HG03442 (cell line): ENCODE data around the gene SART1.
"Not testable (repeated sequence)": the region's sequence is repeated elsewhere in the genome, so short reads cannot be mapped to it uniquely, and the experiment has no call there.

Source experiments
- ATAC-seq: cut with Tn5 transposase; IDR thresholded peaks from one replicate; pipeline ENCODE4 v1.9.1; 2021; ENCODE audit warnings: mild to moderate bottlenecking, moderate library complexity; ENCODE audit not compliant: unreplicated experiment

SART1 gene

GRCh38 chr11:65931773-65932557, 29.6 kb upstream of the SART1 start:
- no peak for ATAC-seq

- ATAC-seq, result no peak
Observed at GRCh38 chr11:65932558-65932919, 29.0 kb upstream of the SART1 start.

GRCh38 chr11:65934014-65934413, 27.5 kb upstream of the SART1 start:
- ATAC-seq, result no peak

GRCh38 chr11:65937766-65938165, 23.8 kb upstream of the SART1 start:
- no peak for ATAC-seq

GRCh38 chr11:65941720-65942310, 19.7 kb upstream of the SART1 start:
- no peak for ATAC-seq

- ATAC-seq, result no peak
Observed at GRCh38 chr11:65942531-65942930, 19.0 kb upstream of the SART1 start.

GRCh38 chr11:65944191-65944590, 17.3 kb upstream of the SART1 start:
- ATAC-seq, result no peak

GRCh38 chr11:65944767-65945166, 16.8 kb upstream of the SART1 start:
- ATAC-seq, result no peak

- no peak for ATAC-seq
Observed at GRCh38 chr11:65945430-65945911, 16.1 kb upstream of the SART1 start, which contains the start of gene TSGA10IP. TSS of gene TSGA10IP (plus strand) at chr11:65945480. CDS start at chr11:65945676, 196 bp downstream.

- ATAC-seq, result no peak
Observed at GRCh38 chr11:65945941-65946558, 15.5 kb upstream of the SART1 start.

GRCh38 chr11:65946655-65947054, 14.9 kb upstream of the SART1 start:
- ATAC-seq, result no peak

GRCh38 chr11:65947133-65947532, 14.4 kb upstream of the SART1 start:
- ATAC-seq, result no peak

DNA sequence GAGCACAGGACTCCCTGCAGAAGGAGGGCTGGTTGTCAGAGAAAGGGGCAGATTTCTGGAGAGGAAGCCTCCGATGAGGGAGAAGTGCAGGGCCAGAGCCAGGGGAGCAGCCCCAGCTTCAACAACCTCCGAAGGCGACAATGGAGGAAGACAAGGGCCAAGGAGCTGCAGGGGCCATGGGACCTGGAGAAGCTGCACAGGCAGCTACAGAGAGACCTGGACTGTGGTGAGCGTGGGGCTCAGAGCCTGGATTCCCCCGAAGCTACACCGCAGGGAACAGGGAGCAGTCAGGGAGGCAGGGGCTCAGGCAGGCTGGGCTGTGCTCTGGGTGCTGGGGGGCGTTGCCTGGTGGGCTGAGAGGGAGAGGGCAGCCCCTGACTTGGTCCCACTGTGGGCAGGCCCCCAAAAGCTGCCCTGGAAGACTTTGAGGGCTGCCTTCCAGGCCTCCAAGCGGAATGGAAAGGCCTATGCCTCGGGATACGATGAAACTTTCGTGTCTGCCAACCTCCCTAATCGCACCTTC, 13.9 kb upstream of the SART1 start:
- no peak for ATAC-seq

- ATAC-seq, result not testable (repeated sequence)
Observed at GRCh38 chr11:65950711-65951110, 10.8 kb upstream of the SART1 start.

DNA sequence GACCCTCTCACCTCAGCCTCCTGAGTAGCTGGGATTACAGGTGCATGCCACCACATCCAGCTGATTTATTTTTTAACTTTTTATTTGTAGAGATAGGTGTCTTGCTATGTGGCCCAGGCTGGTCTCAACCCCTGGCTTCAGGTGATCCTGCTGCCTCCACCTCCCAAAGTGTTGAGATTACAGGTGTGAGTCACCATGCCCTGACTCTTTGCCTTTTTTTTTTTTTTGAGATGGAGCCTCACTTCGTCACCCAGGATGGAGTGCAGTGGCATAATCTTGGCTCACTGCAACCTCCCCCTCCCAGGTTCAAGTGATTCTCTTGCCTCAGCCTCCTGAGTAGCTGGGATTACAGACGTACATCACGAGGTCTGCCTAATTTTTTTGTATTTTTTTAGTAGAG, 9.9 kb upstream of the SART1 start:
- not testable (repeated sequence) for ATAC-seq

GRCh38 chr11:65952052-65952521, 9.4 kb upstream of the SART1 start:
- ATAC-seq, result no peak

GRCh38 chr11:65953471-65953870, 8.1 kb upstream of the SART1 start:
- no peak for ATAC-seq

DNA sequence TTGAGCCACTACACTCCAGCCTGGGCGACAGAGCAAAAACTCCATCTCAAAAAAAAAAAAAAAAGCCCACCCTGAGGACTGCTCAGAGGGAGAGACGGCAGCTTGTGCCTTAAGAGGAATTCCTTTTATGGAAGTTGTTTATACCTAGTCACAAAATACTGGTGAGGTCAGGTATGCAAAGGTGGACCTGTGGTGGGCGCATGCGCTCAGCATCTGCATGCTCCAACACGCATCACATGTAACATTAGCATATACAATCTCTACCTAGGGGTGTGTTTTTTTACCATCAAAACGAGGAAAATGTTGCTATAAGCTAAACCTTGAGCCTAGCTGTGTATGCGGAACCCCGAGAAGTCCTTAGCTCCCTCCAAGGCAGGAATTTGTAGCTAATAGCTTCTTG, 6.8 kb upstream of the SART1 start:
- ATAC-seq, result no peak

DNA sequence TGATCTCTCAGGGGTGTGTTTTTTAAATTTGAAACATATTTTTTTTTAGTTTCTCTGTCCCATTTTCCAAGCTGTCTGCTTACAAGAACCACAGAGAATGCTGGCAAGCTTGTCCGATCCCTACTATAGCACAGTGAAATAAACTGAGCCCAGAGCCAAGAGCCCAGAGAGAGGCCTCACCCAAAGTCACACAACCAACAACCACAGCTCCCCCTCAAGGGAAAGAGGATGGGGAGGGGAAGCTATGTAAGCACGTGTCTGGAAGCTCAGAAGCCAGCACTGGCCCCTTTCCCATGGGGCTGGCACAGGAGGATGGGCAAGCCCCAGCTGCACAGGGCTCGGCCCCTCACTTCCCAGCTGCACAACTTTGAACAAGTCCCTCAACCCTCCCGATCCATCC, 3.2 kb upstream of the SART1 start:
- no peak for ATAC-seq

GRCh38 chr11:65958774-65959420, 2.6 kb upstream of the SART1 start:
- ATAC-seq, result no peak

- no peak for ATAC-seq
Observed at GRCh38 chr11:65960824-65961266, 689 bp upstream of the SART1 start.
